Coronary artery (tissue), 2 donors: ENCODE results near the gene NGB.
A peak's percentile ranks its signal among the peaks of the same experiment; 100 is the strongest.

Experiments
- DNase-seq: peaks from one replicate; pipeline ENCODE4 v3.0.0-alpha.2; 2017; ENCODE audit warnings: low spot score
- H3K27ac ChIP-seq, 2 donors: fragments of 200-600 bp; sonication (generic); one replicate each; pipeline ENCODE4 v1.5.1; 2016 to 2019
- H3K4me3 ChIP-seq: fragments of 200-600 bp; sonication (generic); 2 replicates; pipeline ENCODE4 v1.5.1; 2016; ENCODE audit warnings: mild to moderate bottlenecking, moderate library complexity
- CTCF ChIP-seq: fragments of 200-600 bp; sonication (generic); IDR thresholded peaks from one replicate; pipeline ENCODE4 v1.5.1; 2019; ENCODE audit warnings: antibody characterized with exemption

Gene NGB

GRCh38 chr14:77306416-77306815, 35.4 kb upstream of the NGB start:
- Histone ChIP-seq H3K27ac (peak overlapping the region; percentile 61 to 76), H3K4me3 (no peak overlapping the region)
- no peak for TF ChIP-seq CTCF
- DNase-seq: no peak

GRCh38 chr14:77305696-77306095, 34.7 kb upstream of the NGB start:
- Histone ChIP-seq H3K27ac (peak overlapping the region in 1 of 2 donors; percentile 76), H3K4me3 (no peak overlapping the region)
- no peak for DNase-seq
- no peak for TF ChIP-seq CTCF

- no peak for DNase-seq
- peak overlapping the region in 1 of 2 donors; percentile 61 for H3K27ac ChIP-seq
- TF ChIP-seq CTCF: no peak
- no peak overlapping the region for H3K4me3 ChIP-seq
Measured at GRCh38 chr14:77303417-77304156, 32.6 kb upstream of the NGB start.

- no peak for DNase-seq
- no peak for TF ChIP-seq CTCF
- no peak overlapping the region for H3K4me3 ChIP-seq
- H3K27ac ChIP-seq: peak overlapping the region in 1 of 2 donors; percentile 61
Measured at GRCh38 chr14:77302926-77303325, 31.9 kb upstream of the NGB start.

- Histone ChIP-seq H3K27ac (no peak overlapping the region), H3K4me3 (no peak overlapping the region)
- TF ChIP-seq CTCF: peak; percentile 42
- DNase-seq: no peak
Measured at GRCh38 chr14:77301103-77301502, 30.1 kb upstream of the NGB start.

GRCh38 chr14:77299771-77300170, 28.8 kb upstream of the NGB start:
- no peak for TF ChIP-seq CTCF
- no peak for DNase-seq
- H3K27ac ChIP-seq: no peak overlapping the region
- H3K4me3 ChIP-seq: no peak overlapping the region

- TF ChIP-seq CTCF: no peak
- H3K4me3 ChIP-seq: no peak overlapping the region
- DNase-seq: no peak
- no peak overlapping the region for H3K27ac ChIP-seq
Measured at GRCh38 chr14:77296906-77297305, 25.9 kb upstream of the NGB start.
